ENCODE results near the gene CCL3. TPM values are rescaled to one million over a fixed set of nuclear protein-coding genes. Genes with fewer than 3 reads are reported as not detected.
"Not testable (repeated sequence)": the region's sequence is repeated elsewhere in the genome, so short reads cannot be mapped to it uniquely, and the experiment has no call there.

The CCL3 gene
- total and polyA plus RNA-seq, 4 donors: 0.92 to 5.6 (median 1.8) TPM

DNA sequence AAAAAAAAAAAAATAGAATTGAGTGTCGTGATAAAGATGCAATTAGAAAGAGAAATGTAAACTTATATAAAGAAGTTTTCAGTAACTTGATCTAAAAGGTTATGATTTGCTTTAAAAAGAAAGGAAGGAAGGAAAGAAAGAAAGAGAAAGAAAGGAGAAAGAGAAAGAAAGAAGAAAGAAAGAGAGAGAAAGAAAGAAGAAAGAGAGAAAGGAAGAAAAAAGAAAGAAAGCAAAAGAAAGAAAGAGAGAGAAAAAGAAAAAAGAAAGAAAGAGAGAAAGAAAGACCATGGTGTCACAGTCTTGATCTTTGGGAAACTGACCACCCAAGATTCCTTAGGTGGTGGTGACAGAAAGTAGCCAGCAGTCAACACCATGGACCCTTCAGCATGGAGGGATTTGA is 4.3 kb upstream of the CCL3 start:
- no peaks in the 10 kb centered on the region for H3K4me1 ChIP-seq (ENCODE audit: control insufficient read depth in 4 of 4, insufficient read depth in 4 of 4, low read length in 3 of 4)
- no peak overlapping the region for H3K9ac ChIP-seq (ENCODE audit: low read depth in 1 of 2, low read length in 2 of 2)
- no peaks in the 10 kb centered on the region for H3K9me3 ChIP-seq (ENCODE audit: control insufficient read depth in 4 of 4, low read length in 3 of 4)
- no peaks in the 10 kb centered on the region for H3K27me3 ChIP-seq (ENCODE audit: control insufficient read depth in 4 of 4, insufficient read depth in 4 of 4, low read length in 3 of 4)
- H3K36me3 ChIP-seq (ENCODE audit: control insufficient read depth in 4 of 4, insufficient read depth in 3 of 4, low read depth in 1 of 4, low read length in 3 of 4): no peaks in the 10 kb centered on the region
- no peak for TF ChIP-seq SP1 (IDR thresholded peaks at IDR 0.05)
- TF ChIP-seq EGR1 (IDR thresholded peaks at IDR 0.05; ENCODE audit: low read depth in 2 of 2): no peak
- no peak for TF ChIP-seq YY1 (IDR thresholded peaks at IDR 0.05)
- TF ChIP-seq ATF3 (IDR thresholded peaks at IDR 0.05): no peak
- TF ChIP-seq FOXA1 (IDR thresholded peaks at IDR 0.05): no peak
- no peak for TF ChIP-seq TAF1 (conservative IDR thresholded peaks at IDR 0.05)
- no peak for TF ChIP-seq JUND (IDR thresholded peaks at IDR 0.05)
- no peak for TF ChIP-seq ZBTB33 (IDR thresholded peaks at IDR 0.05)
- TF ChIP-seq, protein P1, sequence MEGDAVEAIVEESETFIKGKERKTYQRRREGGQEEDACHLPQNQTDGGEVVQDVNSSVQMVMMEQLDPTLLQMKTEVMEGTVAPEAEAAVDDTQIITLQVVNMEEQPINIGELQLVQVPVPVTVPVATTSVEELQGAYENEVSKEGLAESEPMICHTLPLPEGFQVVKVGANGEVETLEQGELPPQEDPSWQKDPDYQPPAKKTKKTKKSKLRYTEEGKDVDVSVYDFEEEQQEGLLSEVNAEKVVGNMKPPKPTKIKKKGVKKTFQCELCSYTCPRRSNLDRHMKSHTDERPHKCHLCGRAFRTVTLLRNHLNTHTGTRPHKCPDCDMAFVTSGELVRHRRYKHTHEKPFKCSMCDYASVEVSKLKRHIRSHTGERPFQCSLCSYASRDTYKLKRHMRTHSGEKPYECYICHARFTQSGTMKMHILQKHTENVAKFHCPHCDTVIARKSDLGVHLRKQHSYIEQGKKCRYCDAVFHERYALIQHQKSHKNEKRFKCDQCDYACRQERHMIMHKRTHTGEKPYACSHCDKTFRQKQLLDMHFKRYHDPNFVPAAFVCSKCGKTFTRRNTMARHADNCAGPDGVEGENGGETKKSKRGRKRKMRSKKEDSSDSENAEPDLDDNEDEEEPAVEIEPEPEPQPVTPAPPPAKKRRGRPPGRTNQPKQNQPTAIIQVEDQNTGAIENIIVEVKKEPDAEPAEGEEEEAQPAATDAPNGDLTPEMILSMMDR (IDR thresholded peaks at IDR 0.05; ENCODE audit: low read depth, low read length, missing input control): no peak
- no peak for TF ChIP-seq GABPA (IDR thresholded peaks at IDR 0.05 in 1 of 2, conservative IDR thresholded peaks at IDR 0.05 in 1 of 2)
- TF ChIP-seq HNF4A (conservative IDR thresholded peaks at IDR 0.05): no peak
- no peak for TF ChIP-seq RAD21 (IDR thresholded peaks at IDR 0.05)
- TF ChIP-seq FOXA2 (IDR thresholded peaks at IDR 0.05): no peak
- no peak for TF ChIP-seq HNF4G (IDR thresholded peaks at IDR 0.05)
- no peak for TF ChIP-seq MAX (IDR thresholded peaks at IDR 0.05)
- TF ChIP-seq NR2F2 (IDR thresholded peaks at IDR 0.05): no peak
- no peak for DNase-seq (ENCODE audit: low spot score)
- WGBS: 98% methylated on average over 1 of the region's 1 CpG
- no peak overlapping the region for H3K27ac ChIP-seq (ENCODE audit: low read depth in 1 of 2, low read length in 2 of 2)
- no peak overlapping the region for H3K4me3 ChIP-seq (ENCODE audit: low read depth in 1 of 3, low read length in 3 of 3)

GRCh38 chr17:36092715-36093114 is 2.8 kb upstream of the CCL3 start:
- H3K27ac ChIP-seq (ENCODE audit: low read depth in 1 of 2, low read length in 2 of 2): not testable (repeated sequence)

More at GRCh38 chr17:36092715-36093114, 2.8 kb upstream of the CCL3 start:
- TF ChIP-seq FOXA2 (IDR thresholded peaks at IDR 0.05) (peak; percentile 77), HNF4A (conservative IDR thresholded peaks at IDR 0.05) (peak in 1 of 2 donors; percentile 34), RXRA (IDR thresholded peaks at IDR 0.05) (peak in 1 of 2 donors; percentile 55), FOXA1 (IDR thresholded peaks at IDR 0.05) (peak; percentile 53)
- H3K9me3 ChIP-seq (ENCODE audit: control insufficient read depth in 4 of 4, low read length in 3 of 4); DNase-seq (ENCODE audit: low spot score); H3K4me1 ChIP-seq (ENCODE audit: control insufficient read depth in 4 of 4, insufficient read depth in 4 of 4, low read length in 3 of 4); H3K27me3 ChIP-seq (ENCODE audit: control insufficient read depth in 4 of 4, insufficient read depth in 4 of 4, low read length in 3 of 4); H3K36me3 ChIP-seq (ENCODE audit: control insufficient read depth in 4 of 4, insufficient read depth in 3 of 4, low read depth in 1 of 4, low read length in 3 of 4); H3K9ac ChIP-seq (ENCODE audit: low read depth in 1 of 2, low read length in 2 of 2); H3K4me3 ChIP-seq (ENCODE audit: low read depth in 1 of 3, low read length in 3 of 3): not testable (repeated sequence)
- 44% methylated on average over 6 of the region's 6 CpGs for WGBS

Data from liver (tissue), 9 donors.